Activated CD8-positive, alpha-beta T cell treated with anti-CD3 and anti-CD28 coated beads, Interleukin-2, amount 10 ng/mL, durations not matched to agents 7 days and 5 days (primary cell): ENCODE data around the gene ZFP14. TPM values are rescaled to one million over a fixed set of nuclear protein-coding genes. Genes with fewer than 3 reads are reported as not detected.
A peak's percentile ranks its signal among the peaks of the same experiment; 100 is the strongest.
"Not testable (repeated sequence)": the region's sequence is repeated elsewhere in the genome, so short reads cannot be mapped to it uniquely, and the experiment has no call there.

Experiments
- ATAC-seq: fragments of 150-1000 bp; cut with Tn5 transposase; one replicate; pipeline ENCODE4 v1.10.0; 2021; ENCODE audit warnings: moderate library complexity
- CTCF ChIA-PET: fragments of 350-600 bp; sonication (Branson Sonifier 250); formaldehyde crosslinking; loops from one replicate; lab custom pipeline; 2021; ENCODE audit warnings: antibody characterized with exemption; lab: Charles Lee
- POLR2A ChIA-PET: fragments of 350-600 bp; sonication (Branson Sonifier 250); formaldehyde crosslinking; loops from one replicate; lab custom pipeline; 2021; ENCODE audit warnings: antibody characterized with exemption; lab: Charles Lee
- DNase-seq: peaks from one replicate; pipeline ENCODE4 v3.0.0-alpha.2; 2020
- H3K27ac Mint-ChIP-seq: one replicate; pipeline ENCODE4 v1.8.0; 2021; ENCODE audit warnings: mild to moderate bottlenecking, mixed read lengths
- H3K27me3 Mint-ChIP-seq: one replicate; pipeline ENCODE4 v1.8.0; 2021; ENCODE audit warnings: low read depth, mixed read lengths
- H3K36me3 Mint-ChIP-seq: one replicate; pipeline ENCODE4 v1.8.0; 2021; ENCODE audit warnings: low read depth, mixed read lengths
- H3K4me1 Mint-ChIP-seq: one replicate; pipeline ENCODE4 v1.8.0; 2021; ENCODE audit warnings: low read depth, mixed read lengths
- H3K4me3 Mint-ChIP-seq: one replicate; pipeline ENCODE4 v1.8.0; 2021; ENCODE audit warnings: mild to moderate bottlenecking, mixed read lengths
- H3K9me3 Mint-ChIP-seq: one replicate; pipeline ENCODE4 v1.8.0; 2022; ENCODE audit warnings: mixed read lengths; ENCODE audit not compliant: insufficient read depth
- total RNA-seq, 2 experiments: library from RNA; stranded (reverse); gene quantifications; one replicate each; pipeline ENCODE4 v1.2.3, GENCODE V29; 2021

ZFP14 gene
- total RNA-seq, 2 experiments from 2014 or later = 4.1 to 5.4 TPM

GRCh38 chr19:36326649-36327048, 52.4 kb downstream of the ZFP14 start:
- H3K27ac Mint-ChIP-seq, POLR2A ChIA-PET, H3K4me3 Mint-ChIP-seq, H3K27me3 Mint-ChIP-seq, ATAC-seq, DNase-seq, CTCF ChIA-PET: not testable (repeated sequence)
- peaks cover 13% of the 10 kb centered on the region for H3K4me1 Mint-ChIP-seq
- peaks cover 53% of the 10 kb centered on the region for H3K36me3 Mint-ChIP-seq
- H3K9me3 Mint-ChIP-seq = peaks cover 61% of the 10 kb centered on the region

GRCh38 chr19:36315164-36315563, 63.8 kb downstream of the ZFP14 start:
- DNase-seq, H3K36me3 Mint-ChIP-seq, H3K4me1 Mint-ChIP-seq, H3K9me3 Mint-ChIP-seq, H3K27ac Mint-ChIP-seq, CTCF ChIA-PET, H3K4me3 Mint-ChIP-seq, H3K27me3 Mint-ChIP-seq, ATAC-seq, POLR2A ChIA-PET: not testable (repeated sequence)

- H3K4me3 Mint-ChIP-seq, H3K27me3 Mint-ChIP-seq, H3K9me3 Mint-ChIP-seq, DNase-seq, POLR2A ChIA-PET, H3K36me3 Mint-ChIP-seq, ATAC-seq, H3K27ac Mint-ChIP-seq, H3K4me1 Mint-ChIP-seq, CTCF ChIA-PET: not testable (repeated sequence)
Measured at GRCh38 chr19:36314053-36314452, 64.9 kb downstream of the ZFP14 start.

- ATAC-seq, H3K4me1 Mint-ChIP-seq, H3K27me3 Mint-ChIP-seq, DNase-seq, H3K36me3 Mint-ChIP-seq, CTCF ChIA-PET, H3K9me3 Mint-ChIP-seq, H3K27ac Mint-ChIP-seq, H3K4me3 Mint-ChIP-seq, POLR2A ChIA-PET: not testable (repeated sequence)
Measured at GRCh38 chr19:36311098-36311760, 67.8 kb downstream of the ZFP14 start.

- H3K36me3 Mint-ChIP-seq, H3K4me3 Mint-ChIP-seq, ATAC-seq, H3K27ac Mint-ChIP-seq, POLR2A ChIA-PET, H3K9me3 Mint-ChIP-seq, DNase-seq, H3K4me1 Mint-ChIP-seq, H3K27me3 Mint-ChIP-seq, CTCF ChIA-PET: not testable (repeated sequence)
Measured at GRCh38 chr19:36310416-36310990, 68.5 kb downstream of the ZFP14 start.

GRCh38 chr19:36309759-36310158, 69.2 kb downstream of the ZFP14 start:
- H3K4me3 Mint-ChIP-seq = peak overlapping the region; percentile 34
- H3K9me3 Mint-ChIP-seq, DNase-seq, CTCF ChIA-PET, H3K27me3 Mint-ChIP-seq, H3K36me3 Mint-ChIP-seq, H3K27ac Mint-ChIP-seq, ATAC-seq, POLR2A ChIA-PET, H3K4me1 Mint-ChIP-seq: not testable (repeated sequence)

- H3K4me1 Mint-ChIP-seq, DNase-seq, ATAC-seq, H3K27me3 Mint-ChIP-seq, POLR2A ChIA-PET, H3K27ac Mint-ChIP-seq, H3K36me3 Mint-ChIP-seq, H3K9me3 Mint-ChIP-seq, CTCF ChIA-PET: not testable (repeated sequence)
- H3K4me3 Mint-ChIP-seq = peak overlapping the region; percentile 34
Measured at GRCh38 chr19:36309309-36309708, 69.7 kb downstream of the ZFP14 start.

- H3K27me3 Mint-ChIP-seq, CTCF ChIA-PET, POLR2A ChIA-PET, H3K27ac Mint-ChIP-seq, H3K4me1 Mint-ChIP-seq, DNase-seq, H3K36me3 Mint-ChIP-seq, H3K9me3 Mint-ChIP-seq, ATAC-seq, H3K4me3 Mint-ChIP-seq: not testable (repeated sequence)
Measured at GRCh38 chr19:36292317-36292716, 86.7 kb downstream of the ZFP14 start.

Other genes with a start within 250 kb of the ZFP14 start
- gene CAPNS1, start 239.1 kb downstream of the ZFP14 start, total RNA-seq = 100 to 1,000 TPM; 547 to 569 TPM
- not detected for gene COX7A1, start 226.8 kb downstream of the ZFP14 start, total RNA-seq
- 1 to 10 TPM; 2.2 to 2.7 TPM for gene ZNF565, start 164.5 kb downstream of the ZFP14 start, total RNA-seq
- 10 to 100 TPM; 61.7 to 63.8 TPM for gene ZNF146, start 164.1 kb downstream of the ZFP14 start, total RNA-seq
- gene ZFP82, start 39.4 kb upstream of the ZFP14 start, total RNA-seq = 1 to 10 TPM; 5.2 to 5.4 TPM
- 1 to 10 TPM; 6.2 to 7.5 TPM for gene ZNF566, start 110.4 kb upstream of the ZFP14 start, total RNA-seq
- 10 to 100 TPM in 1 of 2 experiments, 1 to 10 TPM in 1; 8.6 to 10.5 TPM for gene ZNF260, start 149.1 kb upstream of the ZFP14 start, total RNA-seq
- gene ZNF529, start 194.1 kb upstream of the ZFP14 start, total RNA-seq = 10 to 100 TPM; 13.7 to 15.1 TPM
- gene ZNF382, start 226.1 kb upstream of the ZFP14 start, total RNA-seq = 10 to 100 TPM; 12.0 to 13.3 TPM